SU-DHL-6 (cell line): ENCODE data around the gene RPL19.

Experiments
- H2AFZ ChIP-seq: fragments of 200-600 bp; sonication (generic); 2 replicates; pipeline ENCODE4 v1.6.1; 2014; ENCODE audit warnings: low read depth, mild to moderate bottlenecking, moderate library complexity, mixed read lengths, antibody characterized with exemption, low read length; ENCODE audit not compliant: severe bottlenecking
- H3F3A ChIP-seq: fragments of 200-600 bp; shearing (Covaris generic); 2 replicates; pipeline ENCODE4 v1.6.0; 2016; ENCODE audit warnings: antibody characterized with exemption, mild to moderate bottlenecking; ENCODE audit not compliant: insufficient read depth
- H3K27ac ChIP-seq: fragments of 200-600 bp; sonication (generic); 2 replicates; pipeline ENCODE4 v1.5.1; 2016; ENCODE audit warnings: low read depth, mild to moderate bottlenecking, low read length, moderate library complexity, mixed read lengths
- H3K27me3 ChIP-seq: fragments of 200-600 bp; sonication (generic), shearing (Covaris generic); 2 replicates; pipeline ENCODE4 v1.6.0; 2014; ENCODE audit warnings: mild to moderate bottlenecking, low read length
- H3K36me3 ChIP-seq: fragments of 200-600 bp; sonication (generic); 2 replicates; pipeline ENCODE4 v1.6.1; 2014; ENCODE audit warnings: mild to moderate bottlenecking, low read length, mixed read lengths
- H3K4me2 ChIP-seq: fragments of 300-600, 200-600 bp; shearing (Covaris generic), sonication (generic); 2 replicates; pipeline ENCODE4 v1.6.0; 2014; ENCODE audit warnings: low read length, low read depth, mild to moderate bottlenecking; ENCODE audit not compliant: poor library complexity, severe bottlenecking
- H3K4me3 ChIP-seq: fragments of 200-600 bp; sonication (generic); 2 replicates; pipeline ENCODE4 v1.5.1; 2014; ENCODE audit warnings: antibody characterized with exemption, low read length, mild to moderate bottlenecking, mixed read lengths; ENCODE audit not compliant: insufficient read depth, poor library complexity, severe bottlenecking
- H3K79me2 ChIP-seq: fragments of 200-600 bp; sonication (generic); 2 replicates; pipeline ENCODE4 v1.6.1; 2014; ENCODE audit warnings: mild to moderate bottlenecking, low read length, moderate library complexity; ENCODE audit not compliant: insufficient read depth
- H3K9ac ChIP-seq: fragments of 200-600 bp; sonication (generic); 2 replicates; pipeline ENCODE4 v1.7.0; 2014; ENCODE audit warnings: mild to moderate bottlenecking, low read length
- H3K9me2 ChIP-seq: fragments of 200-600 bp; sonication (generic); replicated peaks from 2 replicates; pipeline ENCODE4 v1.6.1; 2014; ENCODE audit warnings: low read length; ENCODE audit not compliant: insufficient read depth
- H3K9me3 ChIP-seq: fragments of 200-600 bp; sonication (generic); 2 replicates; pipeline ENCODE4 v1.6.1; 2014; ENCODE audit warnings: low read length, mixed read lengths; ENCODE audit not compliant: insufficient read depth
- H4K20me1 ChIP-seq: fragments of 200-600 bp; sonication (generic); 2 replicates; pipeline ENCODE4 v1.6.1; 2014; ENCODE audit warnings: low read depth, mild to moderate bottlenecking, antibody characterized with exemption, low read length, moderate library complexity, mixed read lengths
- CTCF ChIP-seq: fragments of 200-600 bp; sonication (generic); IDR thresholded peaks from one replicate; pipeline ENCODE4 v1.5.1; 2017; ENCODE audit warnings: antibody characterized with exemption, mild to moderate bottlenecking, low read length, moderate library complexity; ENCODE audit not compliant: insufficient read depth, poor library complexity, severe bottlenecking
- EZH2phosphoT487 ChIP-seq: fragments of 200-600 bp; sonication (generic), shearing (Covaris generic); conservative IDR thresholded peaks from 2 replicates; pipeline ENCODE4 v1.6.1; 2018; ENCODE audit warnings: mild to moderate bottlenecking, antibody characterized with exemption, low read length, moderate library complexity, mixed read lengths

Gene RPL19

GRCh38 chr17:39186481-39187002, 13.5 kb upstream of the RPL19 start:
- no peaks in the 10 kb centered on the region for H3K36me3 ChIP-seq
- H3K9ac ChIP-seq: no peak overlapping the region
- no peaks in the 10 kb centered on the region for H4K20me1 ChIP-seq
- no peak overlapping the region for H2AFZ ChIP-seq
- H3K9me3 ChIP-seq: no peaks in the 10 kb centered on the region
- H3K4me2 ChIP-seq: no peak overlapping the region
- no peaks in the 10 kb centered on the region for H3K27me3 ChIP-seq
- H3K4me3 ChIP-seq: no peak overlapping the region
- H3K9me2 ChIP-seq: no peaks in the 10 kb centered on the region
- H3F3A ChIP-seq: no peaks in the 10 kb centered on the region
- no peak overlapping the region for H3K27ac ChIP-seq
- H3K79me2 ChIP-seq: no peaks in the 10 kb centered on the region
- TF ChIP-seq CTCF (no peak), EZH2phosphoT487 (no peak)

GRCh38 chr17:39187152-39187830, 12.8 kb upstream of the RPL19 start:
- Histone ChIP-seq H3K4me3 (no peak overlapping the region), H3K79me2 (no peaks in the 10 kb centered on the region), H3K9me2 (no peaks in the 10 kb centered on the region), H3K27ac (no peak overlapping the region), H4K20me1 (no peaks in the 10 kb centered on the region), H3F3A (no peaks in the 10 kb centered on the region), H2AFZ (no peak overlapping the region), H3K36me3 (no peaks in the 10 kb centered on the region), H3K9me3 (no peaks in the 10 kb centered on the region), H3K27me3 (no peaks in the 10 kb centered on the region), H3K4me2 (no peak overlapping the region), H3K9ac (no peak overlapping the region)
- TF ChIP-seq CTCF (no peak), EZH2phosphoT487 (no peak)

- H3K9me2 ChIP-seq: no peaks in the 10 kb centered on the region
- no peaks in the 10 kb centered on the region for H4K20me1 ChIP-seq
- no peak overlapping the region for H3K4me3 ChIP-seq
- H3K9me3 ChIP-seq: no peaks in the 10 kb centered on the region
- no peaks in the 10 kb centered on the region for H3K36me3 ChIP-seq
- no peak overlapping the region for H3K27ac ChIP-seq
- H3K79me2 ChIP-seq: peaks cover 8% of the 10 kb centered on the region
- no peak overlapping the region for H3K4me2 ChIP-seq
- no peak overlapping the region for H3K9ac ChIP-seq
- H3F3A ChIP-seq: no peaks in the 10 kb centered on the region; the same call in 1 of the 2 replicates
- H2AFZ ChIP-seq: no peak overlapping the region
- no peak for TF ChIP-seq CTCF
- no peak for TF ChIP-seq EZH2phosphoT487
- H3K27me3 ChIP-seq: no peaks in the 10 kb centered on the region
These were observed 8.2 kb upstream of the RPL19 start for GRCh38 chr17:39191750-39192510.
